Putamen (tissue), 1 donor: ENCODE measurements around the gene SPATA19.

Source experiments
- DNase-seq: peaks from one replicate; pipeline ENCODE4 v3.0.0-alpha.2; 2016; ENCODE audit warnings: low spot score

SPATA19 gene

DNA sequence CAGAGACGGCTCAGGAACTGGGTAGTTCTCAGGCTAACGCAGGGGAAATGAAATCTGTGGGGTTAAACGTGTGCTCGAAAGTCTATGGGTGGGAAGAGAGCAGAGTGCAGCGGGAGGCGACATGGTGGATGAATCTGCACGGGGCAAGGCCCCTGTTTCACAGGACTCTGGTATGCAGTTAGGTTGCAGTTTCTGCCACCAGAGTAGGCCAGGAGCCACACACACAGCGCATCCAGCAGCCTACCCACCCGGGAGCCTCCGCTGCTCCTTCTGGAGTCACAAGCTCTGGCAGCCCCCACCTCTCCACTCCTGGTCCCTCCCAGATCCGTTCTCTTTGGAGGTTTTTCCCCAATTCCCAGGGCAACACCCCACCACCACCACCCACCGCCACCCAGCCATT is 27.0 kb downstream of the SPATA19 start:
- DNase-seq = no peak

GRCh38 chr11:133817449-133817848 is 27.9 kb downstream of the SPATA19 start:
- no peak for DNase-seq

DNA sequence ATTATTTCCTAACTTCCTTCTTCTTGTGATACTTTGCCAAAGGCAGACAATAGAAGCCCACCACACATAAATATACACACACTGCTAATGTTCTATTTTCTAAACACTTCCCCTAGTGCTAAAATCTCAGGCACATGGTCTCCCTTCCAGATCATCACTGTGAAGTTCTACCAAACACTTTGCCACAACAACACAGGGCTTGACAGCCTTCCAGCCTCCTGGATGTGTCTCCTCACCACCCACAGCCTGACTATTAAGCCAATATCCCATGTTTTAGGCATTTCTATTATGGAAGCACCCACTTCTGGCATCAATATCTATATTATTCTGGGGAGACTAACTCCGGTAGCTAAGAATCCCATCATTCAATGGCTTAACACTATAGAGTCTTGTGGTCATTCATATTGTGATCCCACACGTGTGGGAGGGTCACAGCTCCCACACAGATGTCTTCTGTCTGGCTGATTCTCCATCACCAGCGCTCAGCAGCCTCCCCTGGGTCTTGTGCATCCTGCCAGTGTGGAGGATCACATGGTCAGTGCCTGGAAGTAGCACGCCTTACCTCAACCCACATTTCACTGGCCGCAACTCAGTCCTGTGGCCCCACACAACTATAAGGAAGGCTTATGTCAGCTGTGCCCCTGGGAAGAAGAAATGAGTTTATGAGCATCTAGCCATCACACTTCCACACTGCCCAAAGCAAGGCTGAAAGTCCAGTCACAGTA is 29.0 kb downstream of the SPATA19 start:
- no peak for DNase-seq

DNA sequence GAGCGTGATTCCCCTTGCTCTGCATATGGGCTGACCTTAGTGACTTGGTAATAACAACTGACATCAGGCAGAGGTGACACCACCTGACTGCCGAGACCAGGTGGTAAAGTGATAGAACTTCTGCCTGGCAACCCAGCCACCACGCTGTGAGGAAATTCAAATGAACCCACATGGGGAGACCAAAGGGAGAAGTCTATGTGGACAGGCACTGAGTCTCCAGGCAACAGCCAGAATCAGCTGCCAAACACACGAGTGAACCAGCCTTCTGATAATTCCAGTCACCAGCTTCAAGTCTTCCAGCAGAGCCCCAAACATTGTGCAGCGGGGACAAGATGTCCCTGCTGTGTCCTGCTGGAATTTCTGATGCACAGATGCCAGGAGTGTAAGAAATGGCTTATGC is 29.7 kb downstream of the SPATA19 start:
- DNase-seq = no peak

DNA sequence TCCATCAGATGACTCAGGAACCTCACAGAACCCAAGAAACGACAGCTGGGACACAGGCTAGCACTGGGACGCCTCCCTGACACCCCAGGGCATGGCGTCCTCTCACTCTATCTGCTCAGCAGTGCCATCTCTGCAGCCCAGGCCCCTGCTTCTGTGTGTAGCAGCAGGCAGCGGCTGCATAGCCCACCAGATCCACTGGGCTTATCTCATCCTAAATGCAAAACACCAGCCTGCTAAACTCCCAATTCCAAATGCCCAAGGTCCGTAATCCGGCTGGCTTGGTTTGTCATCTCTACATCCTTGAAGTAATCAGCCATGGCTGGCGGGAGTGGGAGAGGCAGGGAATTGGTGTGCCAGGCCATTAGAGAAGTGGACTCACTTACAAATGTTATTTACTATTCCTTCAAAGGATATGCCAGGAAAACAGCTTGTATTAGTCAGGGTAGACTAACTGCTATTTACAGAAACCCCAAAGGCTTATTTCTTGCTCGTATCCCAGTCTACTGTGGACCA is 30.7 kb downstream of the SPATA19 start:
- DNase-seq = no peak

DNA sequence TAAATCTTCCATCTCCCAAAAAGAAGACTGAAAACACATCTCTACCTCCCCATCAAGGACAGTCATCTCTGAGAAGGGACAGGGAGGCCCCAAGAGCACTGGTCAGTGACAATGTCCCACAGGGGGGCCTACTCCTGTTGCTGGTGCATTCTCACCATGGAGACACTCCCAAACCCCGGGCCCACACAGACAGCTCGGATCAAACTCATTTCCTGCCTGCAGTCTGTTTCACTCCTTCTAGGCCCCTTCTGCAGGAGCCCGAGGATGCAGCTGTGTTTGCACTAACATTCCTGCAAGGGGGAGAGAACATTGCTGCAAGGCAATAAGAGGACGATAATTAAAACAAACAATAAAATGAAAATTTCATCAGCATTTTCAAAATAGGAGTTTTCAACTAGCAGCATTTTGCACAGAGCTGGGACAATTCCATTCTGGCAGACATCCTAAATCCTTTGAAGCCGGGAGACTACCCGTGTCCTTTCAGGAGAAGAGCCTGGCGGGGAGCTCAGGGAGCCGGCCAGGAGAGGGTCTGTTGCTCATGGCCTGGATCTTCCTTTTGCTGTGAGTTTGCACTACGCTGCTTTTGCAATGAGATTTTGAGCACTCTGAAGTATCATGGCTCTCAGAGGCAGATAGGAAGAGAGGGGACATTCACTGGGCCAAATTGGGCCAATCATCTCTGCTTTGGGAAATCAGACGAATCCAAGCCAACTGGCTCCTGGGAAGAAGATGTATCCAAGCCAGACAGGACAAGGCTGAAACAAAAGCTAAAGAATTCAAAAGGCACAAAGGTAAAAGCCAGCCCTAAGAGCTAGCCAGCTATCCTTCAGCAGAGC is 33.2 kb downstream of the SPATA19 start:
- no peak for DNase-seq

DNA sequence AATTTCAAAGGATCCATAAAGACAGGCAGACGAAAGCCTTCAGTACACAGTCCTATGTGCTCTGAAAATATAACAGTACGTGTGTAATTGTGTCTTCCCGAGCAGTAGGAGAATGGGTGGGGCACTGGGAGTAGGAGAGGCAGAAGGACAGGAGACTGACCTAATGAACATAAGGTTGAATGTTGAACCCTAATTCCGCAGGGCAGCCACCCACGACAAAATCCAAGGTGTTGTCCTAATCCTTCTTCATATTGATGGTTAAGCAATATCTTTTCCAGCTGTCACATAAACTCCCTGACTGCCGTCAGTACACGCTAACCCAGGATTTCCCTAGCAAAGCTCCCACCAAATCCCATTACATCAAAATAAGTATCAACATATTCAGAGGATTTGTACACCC is 34.5 kb downstream of the SPATA19 start:
- DNase-seq = no peak

- DNase-seq = peak; percentile 42
Observed at GRCh38 chr11:133809569-133810491, 35.5 kb downstream of the SPATA19 start.

DNA sequence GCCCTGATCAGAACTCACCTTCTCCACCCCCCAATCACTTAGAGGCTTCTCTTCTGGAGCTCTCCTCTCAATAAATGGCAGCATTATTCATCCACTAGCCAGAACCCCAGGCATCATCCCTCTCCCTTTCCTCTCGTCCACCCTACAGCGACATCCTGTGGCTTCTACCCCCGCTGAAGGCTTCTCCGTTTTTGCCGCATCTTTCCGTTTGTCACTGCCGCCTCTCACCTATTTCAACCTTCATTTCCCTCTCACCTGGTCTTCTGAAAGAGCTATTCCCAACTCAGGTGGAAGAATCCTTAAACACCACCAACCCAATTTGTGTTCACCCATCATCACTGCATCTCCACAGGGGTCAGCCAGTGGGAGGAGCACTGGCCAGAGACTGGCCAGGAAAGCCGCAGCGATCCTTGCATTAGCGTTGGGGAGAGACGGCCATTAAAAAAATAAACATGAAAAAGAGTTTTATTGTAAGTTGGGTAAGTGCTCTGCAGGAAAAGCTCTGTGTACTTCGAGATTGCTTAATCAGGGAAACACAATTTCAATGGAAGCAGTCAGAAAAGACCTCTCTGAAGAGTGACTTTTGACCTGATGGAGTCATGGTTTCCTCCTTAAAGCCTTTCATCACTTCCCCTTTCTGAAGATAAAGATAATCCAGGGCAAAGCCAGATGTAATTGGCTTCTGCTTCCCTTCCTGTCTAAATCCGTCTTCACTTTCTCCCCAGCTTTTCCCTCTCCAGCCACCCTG is 36.7 kb downstream of the SPATA19 start:
- no peak for DNase-seq

DNA sequence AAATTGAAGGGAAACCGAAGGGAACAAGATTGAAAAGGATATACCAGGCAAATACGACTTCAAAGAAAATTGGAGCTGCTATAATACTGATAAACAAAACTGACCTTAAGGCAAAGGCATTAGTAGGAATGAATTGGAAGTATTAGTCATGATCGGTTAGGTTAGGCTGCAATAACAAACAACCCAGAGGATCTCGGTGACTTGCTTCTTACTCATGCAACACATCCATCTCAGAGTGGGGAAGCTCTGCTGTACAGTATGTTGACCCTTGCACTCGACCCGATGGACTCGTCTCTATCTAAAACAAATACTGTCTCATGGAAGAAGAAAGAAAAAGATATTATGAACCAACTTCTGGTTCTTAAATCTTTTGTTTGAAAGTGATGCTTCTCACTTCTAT is 42.3 kb downstream of the SPATA19 start:
- DNase-seq = no peak

DNA sequence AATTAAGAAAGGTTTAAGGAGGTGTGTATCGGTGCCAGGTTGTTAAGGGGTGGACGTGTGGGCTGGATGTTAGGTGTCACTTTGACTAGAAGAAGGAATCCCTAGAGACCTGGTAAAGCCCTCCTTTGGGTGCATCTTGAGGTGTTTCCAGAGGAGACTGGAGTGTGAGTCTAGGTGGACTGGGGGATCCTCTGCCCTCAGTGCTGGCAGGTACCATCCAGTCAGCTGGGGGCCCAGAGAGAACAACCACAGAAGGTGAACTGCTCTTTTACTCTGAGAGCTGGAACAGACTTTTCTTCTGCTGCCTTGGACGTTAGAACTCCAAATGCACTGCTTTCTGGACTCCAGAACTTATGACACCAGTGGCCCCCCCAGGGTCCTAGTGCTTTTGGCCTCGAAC is 44.0 kb downstream of the SPATA19 start:
- DNase-seq = no peak

- no peak for DNase-seq
Observed at GRCh38 chr11:133800666-133801065, 44.6 kb downstream of the SPATA19 start.

DNA sequence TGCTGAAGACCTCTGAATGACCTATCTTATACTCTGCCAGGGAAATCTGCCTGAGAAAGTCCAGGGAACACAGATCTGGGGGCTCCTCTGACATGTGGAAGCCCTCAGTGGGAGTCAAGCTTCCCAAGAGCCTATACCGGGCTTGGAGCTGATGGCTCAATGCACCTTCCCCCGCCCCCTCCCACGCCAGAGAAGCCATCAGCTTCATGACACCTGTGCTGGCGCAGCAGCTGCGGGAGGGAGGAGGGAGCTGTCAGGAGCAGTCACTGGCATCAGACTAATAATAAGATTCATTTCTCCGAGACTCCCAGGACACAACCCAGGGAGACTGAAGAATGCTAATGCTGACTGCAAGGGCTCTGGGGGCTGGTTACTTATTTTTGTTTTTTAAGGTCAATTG is 47.8 kb downstream of the SPATA19 start:
- DNase-seq = peak; percentile 24

GRCh38 chr11:133796043-133796795 is 49.1 kb downstream of the SPATA19 start:
- DNase-seq = no peak

DNA sequence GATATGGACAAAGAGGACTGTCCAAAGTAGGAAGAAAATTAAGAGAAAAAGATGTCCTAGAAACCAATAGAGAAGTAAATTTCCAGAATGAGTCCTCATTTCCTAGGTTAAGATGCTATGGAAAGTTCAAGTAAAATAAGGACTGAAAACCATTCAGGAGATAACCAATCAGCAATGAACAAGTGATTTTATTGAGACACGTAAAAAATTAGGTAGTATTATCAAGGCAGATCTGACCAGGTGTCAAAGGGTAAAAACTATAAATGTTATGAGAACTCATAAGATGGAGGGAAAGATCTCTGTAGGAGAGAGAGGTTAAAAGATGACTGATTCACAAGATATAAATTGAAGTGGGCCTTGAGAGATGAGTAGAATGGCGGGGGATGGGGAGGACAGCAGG is 50.2 kb downstream of the SPATA19 start:
- DNase-seq = no peak

- no peak for DNase-seq
Observed at GRCh38 chr11:133794205-133794604, 51.1 kb downstream of the SPATA19 start.

DNA sequence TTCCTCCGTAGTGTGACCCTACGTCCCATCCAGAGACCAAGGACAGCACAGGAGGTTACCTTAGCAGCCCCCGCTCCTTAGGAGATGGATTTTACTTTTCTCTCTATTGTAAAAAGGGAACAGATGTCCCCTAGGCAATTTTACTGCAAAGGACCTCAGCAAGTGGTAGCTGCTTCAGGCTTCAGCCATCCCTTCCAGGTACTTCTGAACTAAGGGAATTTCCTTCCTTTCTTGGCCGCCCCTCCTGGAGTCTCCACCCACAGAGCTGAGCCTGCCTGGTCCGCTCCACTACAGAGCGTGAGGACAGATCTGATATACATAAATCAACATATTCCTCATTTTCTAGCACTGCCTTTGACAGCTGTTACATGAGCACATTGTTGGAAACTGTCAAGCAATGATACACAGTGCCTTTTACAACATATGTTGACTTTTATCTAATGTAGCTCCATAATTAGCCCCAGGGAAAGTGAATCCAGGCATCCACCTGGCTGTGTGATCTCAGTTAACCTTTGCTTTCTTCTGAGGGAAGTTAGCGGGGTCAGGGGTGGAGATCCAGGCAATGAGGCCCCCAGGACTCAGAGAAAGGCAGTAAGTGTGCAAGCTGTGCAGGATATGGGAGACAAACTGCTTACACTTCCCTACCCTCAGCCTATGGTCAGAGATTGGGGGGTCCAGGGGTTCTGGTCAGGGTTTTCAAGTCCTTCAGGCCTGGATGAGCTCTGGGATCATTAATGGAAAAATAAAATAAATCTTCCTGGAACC is 51.9 kb downstream of the SPATA19 start:
- no peak for DNase-seq

DNA sequence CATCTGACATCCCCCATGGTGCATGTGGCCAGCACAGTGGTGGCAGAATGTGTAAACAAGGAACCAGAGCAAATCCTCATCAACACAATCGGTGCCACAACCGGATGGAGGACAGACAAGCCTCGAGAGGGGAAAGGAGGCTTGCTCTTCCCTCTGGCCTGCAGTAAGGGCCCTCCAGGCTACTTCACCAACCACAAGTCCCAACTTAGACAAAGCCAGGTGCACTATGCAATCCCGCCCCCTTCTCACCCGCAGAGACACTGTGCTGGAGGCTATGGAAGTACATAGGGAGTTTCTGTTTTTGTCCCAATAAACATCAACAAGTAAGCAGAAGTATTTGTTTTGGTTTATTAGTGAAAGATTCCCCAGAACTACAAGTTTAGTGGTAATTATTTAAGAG is 54.3 kb downstream of the SPATA19 start:
- no peak for DNase-seq
